ENCODE measurements around the gene ZBTB9.
"Not testable (repeated sequence)": the region's sequence is repeated elsewhere in the genome, so short reads cannot be mapped to it uniquely, and the experiment has no call there.

Gene ZBTB9

DNA sequence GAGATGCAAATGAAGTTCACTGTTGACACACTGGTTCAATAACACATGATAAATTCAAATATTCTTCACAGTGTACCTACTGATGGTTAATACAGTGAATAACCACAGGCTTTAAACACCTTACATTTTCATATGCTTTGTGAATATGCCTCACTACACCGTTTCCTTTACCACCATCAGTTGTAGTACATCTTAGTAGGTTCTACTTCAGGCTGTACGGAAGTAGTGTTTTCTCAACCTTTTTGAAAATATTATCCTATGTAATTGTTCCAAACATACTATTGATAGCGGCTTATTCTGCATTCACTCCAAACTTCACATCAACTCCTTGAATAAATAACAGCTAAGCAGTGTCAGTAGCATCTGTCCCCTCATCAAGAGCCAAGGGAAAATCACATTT is 15.3 kb downstream of the ZBTB9 start:
- H3K4me2 ChIP-seq (ENCODE audit: low read depth, low read length, poor library complexity, severe bottlenecking), result no peak overlapping the region
- no peaks in the 10 kb centered on the region for H3K27me3 ChIP-seq (ENCODE audit: insufficient read depth, low read length, poor library complexity, severe bottlenecking)
- H3K9me3 ChIP-seq (ENCODE audit: insufficient read depth, low read depth, low read length), result no peaks in the 10 kb centered on the region
- no peak overlapping the region for H2AFZ ChIP-seq (ENCODE audit: low read length)
- H3K4me1 ChIP-seq (ENCODE audit: insufficient read depth, low read length, poor library complexity, severe bottlenecking), result no peaks in the 10 kb centered on the region
- H3K4me3 ChIP-seq (ENCODE audit: low read length, poor library complexity, severe bottlenecking), result no peak overlapping the region
- no peak overlapping the region for H3K9ac ChIP-seq (ENCODE audit: low read depth, low read length, poor library complexity, severe bottlenecking)
- no peaks in the 10 kb centered on the region for H3K9me2 ChIP-seq (replicated peaks; ENCODE audit: low read depth, low read length)
- H3F3A ChIP-seq (ENCODE audit: low read depth), result no peaks in the 10 kb centered on the region
- no peaks in the 10 kb centered on the region for H4K20me1 ChIP-seq (ENCODE audit: insufficient read depth, low read length, poor library complexity, severe bottlenecking)
- TF ChIP-seq, protein P1, sequence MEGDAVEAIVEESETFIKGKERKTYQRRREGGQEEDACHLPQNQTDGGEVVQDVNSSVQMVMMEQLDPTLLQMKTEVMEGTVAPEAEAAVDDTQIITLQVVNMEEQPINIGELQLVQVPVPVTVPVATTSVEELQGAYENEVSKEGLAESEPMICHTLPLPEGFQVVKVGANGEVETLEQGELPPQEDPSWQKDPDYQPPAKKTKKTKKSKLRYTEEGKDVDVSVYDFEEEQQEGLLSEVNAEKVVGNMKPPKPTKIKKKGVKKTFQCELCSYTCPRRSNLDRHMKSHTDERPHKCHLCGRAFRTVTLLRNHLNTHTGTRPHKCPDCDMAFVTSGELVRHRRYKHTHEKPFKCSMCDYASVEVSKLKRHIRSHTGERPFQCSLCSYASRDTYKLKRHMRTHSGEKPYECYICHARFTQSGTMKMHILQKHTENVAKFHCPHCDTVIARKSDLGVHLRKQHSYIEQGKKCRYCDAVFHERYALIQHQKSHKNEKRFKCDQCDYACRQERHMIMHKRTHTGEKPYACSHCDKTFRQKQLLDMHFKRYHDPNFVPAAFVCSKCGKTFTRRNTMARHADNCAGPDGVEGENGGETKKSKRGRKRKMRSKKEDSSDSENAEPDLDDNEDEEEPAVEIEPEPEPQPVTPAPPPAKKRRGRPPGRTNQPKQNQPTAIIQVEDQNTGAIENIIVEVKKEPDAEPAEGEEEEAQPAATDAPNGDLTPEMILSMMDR (conservative IDR thresholded peaks at IDR 0.05; ENCODE audit: low read length), result no peak
- TF ChIP-seq EZH2phosphoT487 (IDR thresholded peaks at IDR 0.05; ENCODE audit: borderline replicate concordance), result no peak
- no peaks in the 10 kb centered on the region for H3K79me2 ChIP-seq (ENCODE audit: insufficient read depth, low read length)
- H3K36me3 ChIP-seq (ENCODE audit: insufficient read depth, low read length), result no peaks in the 10 kb centered on the region

DNA sequence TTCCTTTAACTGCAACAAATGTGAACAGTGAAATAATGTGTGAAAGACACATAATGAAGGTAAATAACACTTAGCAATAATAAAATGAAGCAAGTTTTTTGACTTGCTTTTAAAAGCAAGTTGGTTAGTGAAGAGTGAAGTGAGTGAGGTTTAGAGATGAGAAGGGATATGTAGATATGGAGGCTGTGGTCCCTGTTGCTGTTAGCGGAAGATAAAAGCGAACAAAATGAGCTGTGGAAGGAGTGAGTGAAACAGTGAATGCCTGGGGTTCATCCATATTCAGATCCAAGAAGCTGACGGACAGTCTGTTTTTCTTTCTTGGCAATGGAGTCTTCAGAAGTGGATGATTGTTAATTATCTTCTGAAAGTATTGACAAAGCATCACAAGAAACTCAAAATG is 23.5 kb downstream of the ZBTB9 start:
- TF ChIP-seq EZH2phosphoT487 (IDR thresholded peaks at IDR 0.05; ENCODE audit: borderline replicate concordance), result no peak
- TF ChIP-seq, protein P1 (conservative IDR thresholded peaks at IDR 0.05; ENCODE audit: low read length), result no peak
- H3K9me2 ChIP-seq (replicated peaks; ENCODE audit: low read depth, low read length), result no peaks in the 10 kb centered on the region
- no peak overlapping the region for H3K9ac ChIP-seq (ENCODE audit: low read depth, low read length, poor library complexity, severe bottlenecking)
- H3K4me3 ChIP-seq (ENCODE audit: low read length, poor library complexity, severe bottlenecking), result no peak overlapping the region
- H3K4me2 ChIP-seq (ENCODE audit: low read depth, low read length, poor library complexity, severe bottlenecking), result no peak overlapping the region
- H4K20me1 ChIP-seq (ENCODE audit: insufficient read depth, low read length, poor library complexity, severe bottlenecking), result no peaks in the 10 kb centered on the region
- no peak overlapping the region for H2AFZ ChIP-seq (ENCODE audit: low read length)
- no peaks in the 10 kb centered on the region for H3K27me3 ChIP-seq (ENCODE audit: insufficient read depth, low read length, poor library complexity, severe bottlenecking)
- H3F3A ChIP-seq (ENCODE audit: low read depth), result no peaks in the 10 kb centered on the region
- H3K79me2 ChIP-seq (ENCODE audit: insufficient read depth, low read length), result no peaks in the 10 kb centered on the region
- no peaks in the 10 kb centered on the region for H3K9me3 ChIP-seq (ENCODE audit: insufficient read depth, low read depth, low read length)
- no peaks in the 10 kb centered on the region for H3K36me3 ChIP-seq (ENCODE audit: insufficient read depth, low read length)
- H3K4me1 ChIP-seq (ENCODE audit: insufficient read depth, low read length, poor library complexity, severe bottlenecking), result no peaks in the 10 kb centered on the region

DNA sequence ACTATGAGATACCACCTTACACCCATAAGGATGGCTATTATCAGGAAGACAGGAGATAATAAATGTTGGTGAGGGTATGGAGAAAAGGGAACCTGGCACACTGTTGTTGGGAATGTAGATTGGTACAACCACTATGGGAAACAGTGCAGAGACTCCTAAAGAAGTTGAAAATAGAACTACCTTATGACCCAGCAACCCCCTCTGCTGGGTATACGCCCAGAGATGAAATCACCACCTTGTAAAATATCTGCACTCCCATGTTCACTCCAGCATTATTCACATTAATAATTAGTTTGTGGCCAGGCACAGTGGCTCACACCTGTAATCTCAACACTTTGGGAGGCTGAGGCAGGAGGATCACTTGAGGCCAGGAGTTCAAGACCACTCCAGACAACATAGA is 26.8 kb downstream of the ZBTB9 start:
- no peak for TF ChIP-seq EZH2phosphoT487 (IDR thresholded peaks at IDR 0.05; ENCODE audit: borderline replicate concordance)
- TF ChIP-seq, protein P1 (conservative IDR thresholded peaks at IDR 0.05; ENCODE audit: low read length), result peak; percentile 18; the same call in 1 of the 2 replicates
- Histone ChIP-seq H2AFZ (ENCODE audit: low read length) (no peak overlapping the region), H3K9me2 (replicated peaks; ENCODE audit: low read depth, low read length) (no peaks in the 10 kb centered on the region), H3K27me3 (ENCODE audit: insufficient read depth, low read length, poor library complexity, severe bottlenecking) (no peaks in the 10 kb centered on the region), H3K4me2 (ENCODE audit: low read depth, low read length, poor library complexity, severe bottlenecking) (no peak overlapping the region), H3K79me2 (ENCODE audit: insufficient read depth, low read length) (no peaks in the 10 kb centered on the region), H3K4me3 (ENCODE audit: low read length, poor library complexity, severe bottlenecking) (no peak overlapping the region), H3K4me1 (ENCODE audit: insufficient read depth, low read length, poor library complexity, severe bottlenecking) (no peaks in the 10 kb centered on the region), H3F3A (ENCODE audit: low read depth) (no peaks in the 10 kb centered on the region), H4K20me1 (ENCODE audit: insufficient read depth, low read length, poor library complexity, severe bottlenecking) (no peaks in the 10 kb centered on the region), H3K9me3 (ENCODE audit: insufficient read depth, low read depth, low read length) (no peaks in the 10 kb centered on the region), H3K36me3 (ENCODE audit: insufficient read depth, low read length) (no peaks in the 10 kb centered on the region), H3K9ac (ENCODE audit: low read depth, low read length, poor library complexity, severe bottlenecking) (no peak overlapping the region)

DNA sequence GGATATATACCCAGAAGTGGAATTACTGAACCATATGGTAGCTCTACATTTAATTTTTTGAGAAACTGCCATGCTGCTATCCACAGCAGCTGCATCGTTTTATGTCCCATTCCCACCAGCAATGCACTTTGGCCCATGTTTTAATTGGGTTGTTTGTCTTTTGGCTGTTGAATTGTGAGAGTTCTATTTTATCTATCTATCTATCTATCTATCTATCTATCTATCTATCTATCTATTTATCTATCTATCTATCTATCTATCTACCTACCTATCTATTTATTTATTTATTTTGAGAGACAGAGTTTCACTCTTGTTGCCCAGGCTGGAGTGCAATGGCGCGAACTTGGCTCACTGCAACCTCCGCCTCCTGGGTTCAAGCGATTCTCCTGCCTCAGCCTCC is 28.2 kb downstream of the ZBTB9 start:
- H4K20me1 ChIP-seq (ENCODE audit: insufficient read depth, low read length, poor library complexity, severe bottlenecking); H2AFZ ChIP-seq (ENCODE audit: low read length); H3K4me3 ChIP-seq (ENCODE audit: low read length, poor library complexity, severe bottlenecking); H3K36me3 ChIP-seq (ENCODE audit: insufficient read depth, low read length); H3F3A ChIP-seq (ENCODE audit: low read depth); H3K9me3 ChIP-seq (ENCODE audit: insufficient read depth, low read depth, low read length); H3K79me2 ChIP-seq (ENCODE audit: insufficient read depth, low read length); H3K27me3 ChIP-seq (ENCODE audit: insufficient read depth, low read length, poor library complexity, severe bottlenecking); H3K4me2 ChIP-seq (ENCODE audit: low read depth, low read length, poor library complexity, severe bottlenecking); H3K9me2 ChIP-seq (replicated peaks; ENCODE audit: low read depth, low read length); H3K4me1 ChIP-seq (ENCODE audit: insufficient read depth, low read length, poor library complexity, severe bottlenecking); H3K9ac ChIP-seq (ENCODE audit: low read depth, low read length, poor library complexity, severe bottlenecking): not testable (repeated sequence)
